H4 (cell line): ENCODE results near the gene EPOP. TPM values are rescaled to one million over a fixed set of nuclear protein-coding genes. Genes with fewer than 3 reads are reported as not detected.
A peak's percentile ranks its signal among the peaks of the same experiment; 100 is the strongest.

Experiments used
- DNase-seq: peaks from one replicate; pipeline ENCODE4 v3.0.0-alpha.2; 2015; ENCODE audit warnings: low spot score
- total RNA-seq: library from RNA; depleted of rRNA; stranded (reverse); fragments of >200 nt; shearing (Covaris generic); gene quantifications from 2 replicates; pipeline ENCODE4 v1.2.3, GENCODE V29; 2014

EPOP gene
- total RNA-seq, 1 experiment from 2014 or later: 3.5 TPM

- DNase-seq: no peak
Observed at GRCh38 chr17:38705803-38706504, 31.2 kb upstream of the EPOP start.

DNA sequence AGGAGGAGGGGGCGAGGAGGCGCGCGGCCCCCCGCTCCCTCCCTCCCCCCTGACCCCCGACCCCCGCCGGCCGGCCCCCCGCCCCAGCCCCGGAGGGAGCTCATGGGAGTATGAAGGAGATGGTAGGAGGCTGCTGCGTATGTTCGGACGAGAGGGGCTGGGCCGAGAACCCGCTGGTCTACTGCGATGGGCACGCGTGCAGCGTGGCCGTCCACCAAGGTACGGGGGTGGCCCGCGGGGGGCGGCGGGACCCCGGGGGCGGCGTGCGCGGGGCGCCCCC is 30.7 kb upstream of the EPOP start:
- DNase-seq: no peak

DNA sequence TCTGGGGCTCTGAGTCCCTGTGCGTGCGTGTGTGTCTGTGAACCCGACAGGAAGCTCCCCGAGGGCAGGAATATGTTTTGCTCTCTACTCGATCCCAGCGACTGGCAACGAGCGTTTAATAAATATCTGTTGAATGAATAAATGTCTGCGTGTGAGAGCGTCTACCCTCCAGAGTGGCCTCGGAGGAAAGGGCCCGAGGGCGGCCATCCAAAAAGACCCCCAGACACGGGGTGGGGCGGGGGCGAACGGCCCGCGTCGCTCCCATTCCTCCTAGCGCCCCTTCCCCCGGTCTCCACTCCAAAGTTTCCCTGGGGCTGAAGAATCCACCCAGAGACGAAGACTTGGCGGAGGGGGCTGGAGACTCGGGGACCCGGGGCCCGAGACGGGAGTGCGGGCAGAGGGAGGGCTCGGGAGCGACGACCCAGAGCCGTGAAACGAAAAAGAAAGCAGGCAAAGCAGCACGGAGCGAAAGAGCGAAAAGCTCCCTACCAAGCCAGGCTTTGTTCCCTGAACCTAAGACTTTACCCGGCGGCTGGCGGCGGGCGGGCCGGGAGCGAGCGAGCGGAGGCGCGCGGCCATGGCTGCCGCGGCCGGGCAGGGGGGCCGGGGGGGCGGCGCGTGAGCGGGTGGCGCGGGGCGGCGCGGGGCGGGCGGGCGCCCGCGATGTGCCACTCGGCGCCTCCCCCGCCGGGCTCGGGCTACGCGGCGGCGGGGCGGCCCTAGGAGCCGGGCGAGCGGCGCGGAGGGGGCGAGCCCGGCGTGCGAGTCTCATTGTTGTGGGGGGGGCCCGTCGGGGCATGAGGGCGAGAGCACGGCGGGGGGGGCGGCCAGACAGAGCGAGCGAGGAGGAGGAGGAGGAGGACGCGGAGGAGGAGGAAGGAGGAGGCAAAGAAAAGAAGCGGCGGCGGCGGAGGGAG is 30.1 kb upstream of the EPOP start, which contains the start of gene MLLT6:
TSS of gene MLLT6 (plus strand) at position 668 of the 917 bp plus-strand sequence. CDS start 360 bp downstream, outside the sequence.
- peak; percentile 46 for DNase-seq

GRCh38 chr17:38703742-38704605 is 29.2 kb upstream of the EPOP start:
- no peak for DNase-seq

- no peak for DNase-seq
Observed at GRCh38 chr17:38702916-38703741, 28.4 kb upstream of the EPOP start.

- DNase-seq: peak; percentile 79
Observed at GRCh38 chr17:38702166-38702915, 27.6 kb upstream of the EPOP start.

DNA sequence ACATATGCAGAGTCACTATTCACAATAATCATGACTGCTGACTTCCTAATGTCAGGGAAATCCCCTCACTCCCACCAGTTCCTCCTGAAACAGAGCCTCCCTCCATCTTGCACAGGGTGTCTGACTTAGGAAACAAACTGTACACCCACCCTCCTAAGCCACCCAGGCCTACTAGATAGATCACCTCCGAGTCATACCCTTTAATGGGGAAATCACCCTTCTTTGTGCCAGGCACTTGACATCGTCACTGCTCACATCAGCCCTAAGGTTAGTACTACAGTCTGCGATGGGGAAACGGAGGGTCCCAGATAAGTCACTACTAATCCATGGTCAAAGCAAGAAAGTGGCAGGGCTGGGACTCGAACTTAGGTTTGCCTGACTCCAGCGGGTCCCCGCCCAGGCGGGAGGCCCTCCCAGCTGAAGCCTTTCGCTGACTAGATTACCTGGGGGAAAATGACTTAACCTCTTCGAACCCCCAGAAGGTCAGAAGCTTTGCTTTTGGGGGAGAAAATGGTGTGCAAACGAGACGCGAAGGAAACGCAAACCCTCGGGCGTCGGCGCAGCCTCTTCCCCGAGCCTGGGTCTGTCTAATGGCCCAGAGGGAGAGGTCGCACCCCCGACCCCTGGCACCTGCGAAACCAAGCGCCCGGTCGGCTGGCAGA is 26.9 kb upstream of the EPOP start:
- DNase-seq: no peak

DNA sequence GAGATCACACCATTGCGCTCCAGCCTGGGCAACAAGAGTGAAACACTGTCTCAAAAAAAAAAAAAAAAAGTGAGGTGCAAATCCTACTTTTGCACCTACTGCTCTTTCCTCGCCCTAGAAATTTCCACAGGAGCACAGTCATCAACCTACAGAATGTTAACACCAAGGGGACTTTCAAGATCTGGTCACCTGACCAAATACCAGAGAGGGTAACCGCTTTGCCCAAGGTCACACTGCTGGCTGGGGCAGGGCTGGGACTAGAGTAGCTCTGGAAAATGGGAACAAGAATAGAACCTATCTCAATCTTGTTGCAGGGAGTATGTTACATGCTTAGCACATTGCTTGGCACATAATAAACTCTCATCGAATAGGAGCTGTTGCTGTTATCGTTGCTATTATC is 24.0 kb upstream of the EPOP start:
- no peak for DNase-seq

GRCh38 chr17:38697061-38697820 is 22.5 kb upstream of the EPOP start:
- no peak for DNase-seq

GRCh38 chr17:38693700-38694329 is 19.1 kb upstream of the EPOP start:
- no peak for DNase-seq

DNA sequence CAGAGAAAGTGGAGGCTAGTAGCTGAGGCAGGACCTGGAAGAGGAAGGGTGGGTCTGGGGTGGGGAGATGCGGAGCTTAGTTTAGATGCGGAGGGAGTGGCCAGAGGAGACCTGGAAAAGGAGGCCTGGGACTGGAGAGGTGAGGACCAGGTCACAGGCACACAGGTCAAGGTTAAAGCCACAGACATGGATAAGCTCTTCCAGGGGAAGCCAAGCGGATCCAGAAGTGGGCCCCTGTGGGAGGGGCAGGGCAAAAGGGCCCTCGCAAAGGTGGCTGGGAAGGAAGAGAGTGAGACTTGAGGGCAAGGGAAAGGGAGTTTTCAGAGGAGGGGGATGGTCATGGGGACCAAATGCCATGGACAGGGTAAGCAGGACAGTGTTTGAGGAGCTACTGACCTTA is 16.4 kb upstream of the EPOP start:
- DNase-seq: no peak

- DNase-seq: no peak
Observed at GRCh38 chr17:38690386-38690785, 15.6 kb upstream of the EPOP start.

- no peak for DNase-seq
Observed at GRCh38 chr17:38687286-38687685, 12.5 kb upstream of the EPOP start.

GRCh38 chr17:38685491-38685890 is 10.7 kb upstream of the EPOP start:
- DNase-seq: no peak

DNA sequence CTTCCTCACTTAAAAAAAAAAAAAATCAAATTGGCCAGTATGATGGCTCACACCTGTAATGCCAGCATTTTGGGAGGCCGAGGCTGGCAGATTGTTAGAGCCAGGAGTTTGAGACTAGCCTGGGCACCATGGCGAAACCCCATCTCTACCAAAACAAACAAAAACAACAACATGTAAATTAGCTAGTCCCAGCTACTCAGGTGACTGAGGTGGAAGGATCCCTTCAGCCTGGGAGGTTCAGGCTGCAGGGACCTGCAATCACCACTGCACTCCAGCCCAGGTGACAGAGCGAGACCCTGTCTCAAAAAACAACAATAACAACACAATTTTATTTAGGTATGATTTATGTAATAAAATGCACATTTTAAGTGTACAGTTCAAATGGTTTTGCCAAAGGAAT is 6.3 kb upstream of the EPOP start:
- no peak for DNase-seq

- DNase-seq: no peak
Observed at GRCh38 chr17:38677819-38678218, 3.1 kb upstream of the EPOP start.

DNA sequence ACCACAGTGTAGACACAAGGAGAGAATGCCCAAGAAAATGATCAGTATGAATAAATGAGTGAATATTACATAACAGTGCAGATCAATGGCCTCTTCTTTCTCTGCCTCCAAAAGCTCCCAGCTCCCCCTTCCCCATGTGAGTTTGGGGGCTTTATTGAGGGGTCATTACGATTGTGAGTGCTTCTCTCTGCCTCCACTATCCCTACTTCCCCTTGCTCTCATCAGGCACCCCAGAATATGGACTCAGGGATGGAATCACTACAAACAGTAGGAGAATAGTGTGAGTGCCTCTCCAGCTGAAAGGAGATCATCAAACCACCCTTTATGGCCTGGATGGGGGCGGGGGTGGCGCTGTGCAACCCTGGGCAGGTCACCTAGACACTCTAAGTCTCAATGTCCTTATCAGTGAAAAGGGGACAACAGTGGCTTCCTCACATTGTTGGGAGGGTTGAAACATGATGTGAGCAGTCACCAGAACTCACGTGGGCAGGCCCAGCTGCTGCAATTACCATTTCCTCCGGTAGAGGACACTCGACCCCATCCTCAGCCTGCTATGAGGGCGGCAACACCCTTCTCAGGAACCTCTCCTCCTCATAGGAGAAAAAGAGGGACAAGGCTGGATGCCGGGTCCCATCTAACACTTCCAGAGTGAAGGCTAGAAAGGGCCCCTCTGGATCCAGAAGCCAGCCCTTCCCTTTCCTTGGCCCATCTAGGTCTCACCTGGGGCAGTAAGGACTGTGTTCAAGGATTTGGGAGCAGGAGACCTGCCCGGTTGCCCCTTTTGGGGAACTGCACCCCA is 2.1 kb upstream of the EPOP start:
- DNase-seq: peak; percentile 79
